Fibroblast of the aortic adventitia (primary cell): ENCODE results near the gene BNC1. TPM values are rescaled to one million over a fixed set of nuclear protein-coding genes. Genes with fewer than 3 reads are reported as not detected.
A peak's percentile ranks its signal among the peaks of the same experiment; 100 is the strongest.
"Not testable (repeated sequence)": the region's sequence is repeated elsewhere in the genome, so short reads cannot be mapped to it uniquely, and the experiment has no call there.

ENCODE experiments used
- DNase-seq: peaks from one replicate; pipeline ENCODE4 v3.0.0-alpha.2; 2010; ENCODE audit warnings: low read depth
- H3K4me3 ChIP-seq: 2 replicates; pipeline ENCODE4 v1.5.1; 2011; ENCODE audit warnings: low read depth, mild to moderate bottlenecking, control low read depth, low read length, moderate library complexity
- CTCF ChIP-seq: IDR thresholded peaks from 2 replicates; pipeline ENCODE4 v1.5.1; 2011; ENCODE audit warnings: mild to moderate bottlenecking, low read length, control low read depth, inconsistent platforms; ENCODE audit not compliant: insufficient read depth
- total RNA-seq: library from RNA; depleted of rRNA; stranded (reverse); fragments of >200 nt; gene quantifications from 2 replicates; pipeline ENCODE4 v1.2.3, GENCODE V29; 2012; ENCODE audit warnings: low replicate concordance

Gene BNC1
- total RNA-seq, 1 donor = 0.27 TPM

DNA sequence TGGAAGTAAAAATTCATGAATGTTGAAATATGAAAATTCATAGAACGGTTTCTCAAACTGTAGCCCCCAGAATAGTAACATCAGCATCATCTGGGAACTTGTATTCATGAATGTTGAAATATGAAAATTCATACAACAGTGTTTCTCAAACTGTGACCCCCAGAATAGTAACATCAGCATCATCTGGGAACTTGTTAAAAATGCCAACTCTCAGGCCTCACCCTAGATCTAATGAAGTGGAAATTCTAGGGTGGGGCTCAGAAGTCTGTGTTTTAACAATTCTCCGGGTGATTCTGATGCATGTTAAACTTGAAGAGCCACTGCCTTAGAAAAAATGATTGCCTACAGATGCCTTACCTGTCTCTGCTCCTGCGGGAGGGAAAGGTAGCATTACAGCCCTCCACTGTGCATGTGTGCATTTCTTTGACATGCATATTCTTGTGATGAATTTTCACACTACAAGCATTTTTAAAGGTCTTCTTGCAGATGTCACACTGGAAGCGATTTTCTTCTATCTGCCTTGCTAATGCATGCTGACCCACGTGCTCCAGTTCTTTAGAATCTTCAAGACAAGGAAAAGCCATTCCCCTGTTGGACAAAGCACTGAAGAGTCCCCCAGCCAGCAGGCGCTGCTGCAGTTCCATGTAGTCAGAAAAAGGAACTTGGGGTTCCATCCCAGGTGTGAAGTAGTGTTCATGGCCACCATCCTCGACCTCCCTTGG is 21.7 kb downstream of the BNC1 start:
- DNase-seq = no peak
- H3K4me3 ChIP-seq = no peak overlapping the region
- TF ChIP-seq CTCF = no peak

DNA sequence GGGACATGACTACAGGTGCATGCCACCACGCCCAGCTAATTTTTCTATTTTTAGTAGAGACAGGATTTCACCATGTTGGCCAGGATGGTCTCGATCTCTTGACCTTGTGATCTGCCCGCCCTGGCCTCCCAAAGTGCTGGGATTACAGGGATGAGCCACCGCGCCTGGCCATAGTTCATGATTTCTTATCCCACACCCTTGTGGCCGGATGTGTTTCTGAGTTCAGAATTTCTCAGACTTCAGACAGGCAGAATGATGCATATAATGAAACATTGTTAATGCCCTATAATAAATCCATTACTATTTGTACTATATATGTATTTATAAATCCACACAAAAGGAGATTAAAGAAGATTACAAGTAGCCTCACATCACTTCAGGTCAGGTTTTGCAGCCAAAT is 22.3 kb downstream of the BNC1 start:
- not testable (repeated sequence) for DNase-seq, H3K4me3 ChIP-seq

DNA sequence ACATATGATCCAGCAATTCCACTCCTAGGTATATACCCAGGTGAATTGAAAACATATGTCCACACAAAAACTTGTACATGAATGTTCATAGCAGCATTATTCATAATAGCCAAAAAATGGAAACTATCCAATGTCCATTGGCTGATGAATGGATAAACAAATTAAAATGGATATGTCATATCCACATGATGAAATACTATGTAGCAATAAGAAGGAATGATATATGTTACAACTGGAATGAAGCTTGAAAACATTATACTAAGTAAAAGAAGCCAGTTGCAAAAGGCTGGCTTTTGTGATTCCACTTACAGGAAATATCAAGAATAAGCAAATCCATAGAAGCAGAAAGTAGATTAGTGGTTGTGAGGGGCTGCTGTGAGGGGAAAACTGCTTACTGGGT is 33.7 kb downstream of the BNC1 start:
- H3K4me3 ChIP-seq = no peak overlapping the region
- TF ChIP-seq CTCF = no peak
- DNase-seq = peak; percentile 19

DNA sequence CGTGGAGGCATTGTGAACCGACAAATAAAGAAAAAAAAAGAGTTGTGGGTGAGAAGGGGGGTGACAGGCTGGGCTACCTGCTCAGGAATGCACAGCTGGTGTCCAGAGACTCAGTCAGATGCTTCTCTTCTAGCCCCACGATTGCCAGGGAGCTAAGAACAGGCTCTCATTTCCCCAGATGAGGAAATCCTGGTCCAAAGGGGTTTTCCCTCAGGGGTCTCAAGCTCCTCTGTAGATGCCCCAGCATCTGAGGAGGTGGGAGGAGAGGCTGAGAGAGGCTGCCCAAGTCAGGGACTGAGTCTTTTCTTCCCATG is 35.5 kb downstream of the BNC1 start:
- no peak for DNase-seq
- no peak overlapping the region for H3K4me3 ChIP-seq
- no peak for TF ChIP-seq CTCF

- peak; percentile 83 for TF ChIP-seq CTCF
- H3K4me3 ChIP-seq = no peak overlapping the region
- DNase-seq = peak; percentile 80
These were observed 36.1 kb downstream of the BNC1 start for GRCh38 chr15:83248151-83249029.

- no peak overlapping the region for H3K4me3 ChIP-seq
- no peak for TF ChIP-seq CTCF
- DNase-seq = no peak
These were observed 40.8 kb downstream of the BNC1 start for GRCh38 chr15:83243634-83244033.

- no peak for DNase-seq
- no peak for TF ChIP-seq CTCF
- H3K4me3 ChIP-seq = no peak overlapping the region
These were observed 54.2 kb downstream of the BNC1 start for GRCh38 chr15:83230242-83230641.
